GM21381 (cell line): ENCODE measurements around the gene ATM.

Experiments used
- ATAC-seq: cut with Tn5 transposase; IDR thresholded peaks from one replicate; pipeline ENCODE4 v1.9.1; 2021; ENCODE audit warnings: mild to moderate bottlenecking, moderate library complexity; ENCODE audit not compliant: unreplicated experiment

ATM gene

DNA sequence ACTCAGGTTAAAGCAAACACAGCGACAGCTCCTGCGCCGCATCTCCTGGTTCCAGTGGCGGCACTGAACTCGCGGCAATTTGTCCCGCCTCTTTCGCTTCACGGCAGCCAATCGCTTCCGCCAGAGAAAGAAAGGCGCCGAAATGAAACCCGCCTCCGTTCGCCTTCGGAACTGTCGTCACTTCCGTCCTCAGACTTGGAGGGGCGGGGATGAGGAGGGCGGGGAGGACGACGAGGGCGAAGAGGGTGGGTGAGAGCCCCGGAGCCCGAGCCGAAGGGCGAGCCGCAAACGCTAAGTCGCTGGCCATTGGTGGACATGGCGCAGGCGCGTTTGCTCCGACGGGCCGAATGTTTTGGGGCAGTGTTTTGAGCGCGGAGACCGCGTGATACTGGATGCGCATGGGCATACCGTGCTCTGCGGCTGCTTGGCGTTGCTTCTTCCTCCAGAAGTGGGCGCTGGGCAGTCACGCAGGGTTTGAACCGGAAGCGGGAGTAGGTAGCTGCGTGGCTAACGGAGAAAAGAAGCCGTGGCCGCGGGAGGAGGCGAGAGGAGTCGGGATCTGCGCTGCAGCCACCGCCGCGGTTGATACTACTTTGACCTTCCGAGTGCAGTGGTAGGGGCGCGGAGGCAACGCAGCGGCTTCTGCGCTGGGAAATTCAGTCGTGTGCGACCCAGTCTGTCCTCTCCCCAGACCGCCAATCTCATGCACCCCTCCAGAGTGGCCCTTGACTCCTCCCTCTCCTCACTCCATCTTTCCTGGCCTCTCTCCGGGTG is at the start of gene ATM, which contains the start of gene NPAT:
Gene ATM (plus strand): TSS at position 494 of the 774 bp plus-strand sequence. CDS start 4,558 bp downstream, outside the sequence.
Gene NPAT (minus strand): TSS at position 65 of the 774 bp plus-strand sequence. CDS start 102 bp downstream, outside the sequence.
- ATAC-seq, result peak; percentile 76

- ATAC-seq, result no peak
Measured at GRCh38 chr11:108177570-108177969, 45.3 kb upstream of the ATM start.

GRCh38 chr11:108193725-108194124 is 29.1 kb upstream of the ATM start:
- no peak for ATAC-seq

DNA sequence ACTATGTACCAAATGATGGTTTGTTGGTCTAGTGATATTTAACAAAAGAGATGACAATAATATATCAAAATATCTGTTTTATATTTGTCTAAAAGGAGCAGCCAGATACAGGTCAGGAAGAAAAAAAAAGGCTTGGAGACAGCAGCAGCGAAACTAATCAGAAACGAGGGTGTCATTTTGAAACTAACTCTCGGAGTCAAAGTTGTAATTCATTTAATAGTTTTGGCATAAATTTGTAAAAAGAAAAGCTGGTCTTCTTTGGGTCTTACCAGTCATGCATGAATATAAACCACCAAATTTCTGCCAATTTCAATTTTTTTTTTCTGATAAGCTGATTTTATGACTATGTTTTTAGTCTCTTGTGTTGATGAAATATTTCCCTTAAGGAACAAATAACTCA is 26.0 kb upstream of the ATM start:
- no peak for ATAC-seq

- peak; percentile 36 for ATAC-seq
Measured at GRCh38 chr11:108197351-108197750, 25.5 kb upstream of the ATM start.

DNA sequence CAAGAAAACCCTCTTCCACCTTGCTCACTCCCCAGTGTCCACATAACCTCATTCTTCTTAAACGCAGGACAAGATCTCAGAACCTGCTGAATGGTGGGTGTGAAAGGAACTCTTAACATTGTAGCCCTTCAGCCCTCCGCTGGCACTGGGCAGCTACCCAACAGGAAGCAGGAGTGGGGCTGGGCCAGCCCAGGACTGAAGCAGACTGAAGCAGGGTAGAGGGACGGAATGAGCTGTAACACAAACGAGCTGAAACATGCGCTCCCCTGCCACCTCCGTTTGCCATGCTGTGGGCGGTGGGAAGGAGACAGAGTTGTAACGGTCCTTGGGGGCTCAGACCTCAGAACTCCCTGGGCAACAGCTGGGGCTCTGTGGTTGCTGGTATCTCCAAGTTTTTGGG is 24.0 kb upstream of the ATM start:
- no peak for ATAC-seq

GRCh38 chr11:108199446-108200321 is 23.2 kb upstream of the ATM start:
- ATAC-seq, result peak; percentile 57

DNA sequence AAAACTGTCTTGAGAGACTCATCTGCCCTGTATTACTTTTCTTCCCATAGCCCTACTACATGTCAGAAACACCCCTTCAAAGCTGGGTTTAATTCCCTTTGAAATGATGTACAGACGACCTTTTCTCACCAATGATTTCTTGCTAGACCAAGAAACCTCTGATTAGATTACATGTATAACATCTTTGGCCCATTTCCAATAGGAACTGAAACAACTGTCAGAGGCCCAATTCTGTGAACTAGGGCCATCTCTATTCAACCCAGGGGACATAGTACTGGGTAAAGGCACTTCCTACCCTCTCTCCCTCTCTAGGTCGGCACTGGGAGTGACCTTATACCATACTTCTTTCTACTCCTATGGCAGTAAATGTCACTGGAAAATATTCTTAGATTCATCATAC is 19.8 kb upstream of the ATM start:
- ATAC-seq, result no peak

- no peak for ATAC-seq
Measured at GRCh38 chr11:108204376-108204775, 18.5 kb upstream of the ATM start.

- ATAC-seq, result no peak
Measured at GRCh38 chr11:108204929-108205499, 17.9 kb upstream of the ATM start.

DNA sequence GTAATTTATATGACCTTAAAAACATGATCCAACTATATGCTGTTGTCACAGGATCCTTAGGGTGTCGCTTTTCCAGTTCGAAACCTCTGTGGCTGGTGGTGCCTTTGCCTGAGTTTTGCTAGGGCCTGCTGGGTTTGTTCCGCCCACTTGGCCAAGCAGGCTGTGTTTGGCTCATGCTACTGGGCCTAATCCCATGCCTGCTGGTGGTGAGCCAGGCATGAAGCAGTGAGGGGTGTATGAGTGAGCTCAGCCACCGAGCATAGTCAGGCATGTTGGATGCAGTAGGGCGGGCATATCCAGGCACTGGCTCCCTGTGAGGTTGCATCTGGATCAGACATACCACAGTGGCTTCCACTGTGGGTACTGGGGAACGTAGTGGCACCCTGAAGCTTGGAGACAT is 16.7 kb upstream of the ATM start:
- ATAC-seq, result no peak

DNA sequence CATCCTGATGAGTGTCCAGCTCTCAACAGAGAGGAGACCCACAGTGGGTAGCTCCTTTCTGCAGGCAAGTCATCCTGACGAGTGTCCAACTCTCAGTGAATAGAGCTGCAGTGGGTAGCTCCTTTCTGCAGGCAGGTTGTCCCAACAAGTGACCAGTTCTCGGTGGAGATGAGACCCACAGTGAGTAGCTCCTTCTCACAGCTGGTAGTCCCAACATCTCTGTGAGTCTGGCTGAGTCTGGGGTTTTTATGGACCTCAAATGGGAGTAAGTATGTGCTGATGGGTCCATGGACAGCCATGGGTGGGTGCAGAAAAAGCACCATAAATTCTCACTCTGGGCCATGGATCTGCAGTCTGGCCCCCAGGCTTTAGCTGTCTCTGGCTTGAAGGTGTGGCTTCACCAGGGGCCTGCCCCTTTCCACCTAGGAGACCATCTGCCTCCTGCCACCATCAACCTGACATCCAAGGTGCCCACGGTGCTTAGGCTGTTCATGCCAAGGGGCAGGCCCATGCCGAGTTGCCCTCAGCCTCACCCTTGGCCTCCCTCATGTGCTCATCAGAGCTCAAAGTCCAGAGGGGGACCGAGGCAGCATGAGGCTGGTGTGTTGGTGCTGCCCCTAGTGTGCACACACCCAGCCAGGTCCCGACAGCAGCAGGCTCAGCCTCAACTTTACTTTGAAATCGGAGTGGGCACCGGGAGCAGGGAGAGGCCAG is 15.7 kb upstream of the ATM start:
- ATAC-seq, result no peak

DNA sequence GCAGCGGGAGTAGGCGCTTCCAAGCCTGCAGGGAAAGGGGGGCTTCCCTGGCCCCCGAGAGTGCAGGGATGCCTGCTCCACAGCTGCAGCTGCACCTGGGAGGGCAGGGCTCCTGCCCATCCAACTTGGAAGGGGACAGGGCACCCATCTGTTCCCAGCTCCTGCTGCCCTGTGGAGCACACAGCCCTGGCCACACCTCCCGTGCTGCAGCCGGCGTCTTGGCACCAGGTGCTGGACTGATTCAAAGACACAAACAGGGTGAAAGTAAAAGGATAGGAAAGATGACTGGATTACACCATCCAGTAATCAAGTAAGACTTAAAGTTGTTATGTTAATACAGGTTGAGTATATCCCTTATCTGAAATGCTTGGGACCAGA is 15.2 kb upstream of the ATM start:
- ATAC-seq, result no peak

- ATAC-seq, result no peak
Measured at GRCh38 chr11:108210441-108210840, 12.4 kb upstream of the ATM start.

DNA sequence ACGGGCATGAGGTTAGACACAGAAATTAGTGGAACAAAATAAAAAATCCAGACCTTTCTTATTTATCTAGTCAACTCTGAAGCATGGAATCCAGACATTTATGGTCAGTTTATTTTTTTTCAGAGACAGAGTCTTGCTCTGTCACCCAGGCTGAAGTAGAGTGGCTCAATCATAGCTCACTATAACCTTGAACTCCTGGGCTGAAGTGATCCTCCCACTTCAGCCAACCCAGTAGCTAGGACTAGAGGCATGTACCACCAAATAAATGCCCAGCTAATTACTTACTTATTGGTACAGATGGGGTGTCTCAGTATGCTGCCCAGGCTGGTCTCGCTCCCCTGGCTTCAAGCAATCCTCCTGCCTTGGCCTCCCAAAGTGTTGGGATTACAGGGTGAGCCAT is 9.1 kb upstream of the ATM start:
- no peak for ATAC-seq

DNA sequence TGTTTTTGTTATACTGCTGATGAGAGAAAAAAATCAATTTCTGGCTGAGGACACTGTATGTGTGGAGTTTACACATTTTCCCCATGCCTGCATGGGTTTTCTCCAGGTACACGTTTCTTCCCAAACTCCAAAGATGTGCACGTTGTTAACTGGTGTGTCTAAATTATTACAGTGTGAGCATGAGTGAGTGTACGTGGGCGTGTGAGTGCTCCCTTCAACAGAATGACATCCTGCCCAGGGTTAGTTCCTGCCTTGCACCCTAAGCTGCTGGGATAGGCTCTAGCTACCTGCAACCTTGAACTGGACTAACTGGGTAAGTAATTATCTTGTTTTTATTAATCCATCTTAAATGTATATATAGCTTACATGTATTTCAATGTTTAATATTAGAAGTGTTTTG is 5.9 kb upstream of the ATM start:
- ATAC-seq, result no peak

DNA sequence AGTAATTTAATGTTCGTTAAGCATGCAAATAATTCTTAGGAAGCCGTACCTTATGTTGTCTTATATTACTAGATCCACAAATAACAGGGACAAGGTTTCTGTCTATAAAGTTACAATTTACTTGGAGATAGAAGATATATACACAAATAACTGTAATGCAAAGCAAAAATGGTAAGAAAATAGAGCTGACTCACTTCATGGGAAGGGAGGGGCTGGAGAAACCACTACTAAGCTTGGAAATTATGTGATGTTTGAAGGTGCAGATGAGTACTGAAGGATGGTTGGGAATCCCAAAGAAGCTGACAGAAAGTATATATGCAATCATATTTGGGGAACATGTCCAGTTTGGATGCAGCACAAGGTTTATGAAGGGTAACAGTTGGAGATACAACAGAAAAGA is 4.4 kb upstream of the ATM start:
- ATAC-seq, result no peak

- no peak for ATAC-seq
Measured at GRCh38 chr11:108218912-108219783, 3.7 kb upstream of the ATM start.

- no peak for ATAC-seq
Measured at GRCh38 chr11:108220721-108221336, 2.0 kb upstream of the ATM start.

DNA sequence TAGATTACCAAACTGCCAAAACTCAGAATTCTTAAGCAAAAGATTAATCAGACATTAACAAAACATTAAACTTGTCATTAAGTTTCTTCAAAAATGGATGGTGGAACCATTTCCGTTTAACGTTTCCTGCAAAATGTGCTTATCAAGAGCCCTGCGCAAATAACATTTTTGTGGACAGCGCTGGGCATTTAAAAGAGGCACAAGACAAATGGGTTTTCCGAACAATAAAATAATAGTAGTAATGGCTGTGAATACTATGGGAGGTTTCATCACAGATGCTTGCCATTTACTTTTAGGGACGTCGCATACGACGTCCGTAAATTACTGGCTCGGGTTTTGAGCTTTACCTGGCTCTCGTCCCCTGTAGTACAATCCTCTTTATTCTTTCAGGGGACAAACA is 1.5 kb upstream of the ATM start:
- no peak for ATAC-seq
